Neural cell (in vitro differentiated cells): ENCODE data around the gene PLCB1. TPM values are rescaled to one million over a fixed set of nuclear protein-coding genes. Genes with fewer than 3 reads are reported as not detected.

Experiments used
- H2AFZ ChIP-seq: fragments of 200-600, 300-800 bp; sonication (generic), shearing (Covaris generic); 2 replicates; pipeline ENCODE4 v1.6.0; 2014; ENCODE audit warnings: low read depth, mild to moderate bottlenecking, antibody characterized with exemption, low read length, moderate library complexity
- H3F3A ChIP-seq: fragments of 200-600 bp; shearing (Covaris generic); 2 replicates; pipeline ENCODE4 v1.6.1; 2016; ENCODE audit warnings: mild to moderate bottlenecking, moderate library complexity, mixed read lengths, antibody characterized with exemption, low read length; ENCODE audit not compliant: insufficient read depth, poor library complexity, severe bottlenecking
- H3K27ac ChIP-seq: fragments of 200-600, 300-800 bp; sonication (generic), shearing (Covaris generic); 2 replicates; pipeline ENCODE4 v1.5.1; 2014; ENCODE audit warnings: mild to moderate bottlenecking, low read length, moderate library complexity
- H3K27me3 ChIP-seq: fragments of 300-800, 200-600 bp; sonication (generic), shearing (Covaris generic); 2 replicates; pipeline ENCODE4 v1.6.0; 2014; ENCODE audit warnings: mild to moderate bottlenecking, low read depth, low read length, moderate library complexity; ENCODE audit not compliant: insufficient read depth
- H3K36me3 ChIP-seq: fragments of 300-800, 200-600 bp; sonication (generic), shearing (Covaris generic); 2 replicates; pipeline ENCODE4 v1.5.1; 2014; ENCODE audit warnings: mild to moderate bottlenecking, antibody characterized with exemption, low read length, moderate library complexity; ENCODE audit not compliant: insufficient read depth
- H3K4me2 ChIP-seq: fragments of 300-800, 200-600 bp; sonication (generic), shearing (Covaris generic); 2 replicates; pipeline ENCODE4 v1.6.0; 2014; ENCODE audit warnings: mild to moderate bottlenecking, low read length
- H3K4me3 ChIP-seq: fragments of 300-800, 200-600 bp; sonication (generic), shearing (Covaris generic); 2 replicates; pipeline ENCODE4 v1.5.1; 2014; ENCODE audit warnings: mild to moderate bottlenecking, low read length, moderate library complexity
- H3K79me2 ChIP-seq: fragments of 200-600 bp; shearing (Covaris generic); replicated peaks from 2 replicates; pipeline ENCODE4 v1.6.0; 2014; ENCODE audit warnings: mild to moderate bottlenecking, low read length, moderate library complexity; ENCODE audit not compliant: insufficient read depth
- H3K9ac ChIP-seq: fragments of 300-800, 200-600 bp; sonication (generic), shearing (Covaris generic); 2 replicates; pipeline ENCODE4 v1.6.1; 2016; ENCODE audit warnings: mild to moderate bottlenecking, low read length, mixed read lengths
- H3K9me2 ChIP-seq: fragments of 200-600 bp; shearing (Covaris generic); 2 replicates; pipeline ENCODE4 v1.6.1; 2016; ENCODE audit warnings: mild to moderate bottlenecking, low read length, mixed read lengths; ENCODE audit not compliant: insufficient read depth
- H3K9me3 ChIP-seq: fragments of 200-600, 300-800 bp; sonication (generic), shearing (Covaris generic); 2 replicates; pipeline ENCODE4 v1.6.1; 2016; ENCODE audit warnings: mild to moderate bottlenecking, mixed run types, low read length, moderate library complexity, mixed read lengths
- H4K20me1 ChIP-seq: fragments of 200-600 bp; shearing (Covaris generic); 2 replicates; pipeline ENCODE4 v1.6.1; 2016; ENCODE audit warnings: mild to moderate bottlenecking, mixed run types; ENCODE audit not compliant: insufficient read depth
- CTCF ChIP-seq: fragments of 450-650 bp; IDR thresholded peaks from 2 replicates; pipeline ENCODE4 v1.5.1; 2014; ENCODE audit warnings: antibody characterized with exemption, mild to moderate bottlenecking, moderate library complexity; ENCODE audit not compliant: poor library complexity, severe bottlenecking
- EP300 ChIP-seq: fragments of 450-650 bp; conservative IDR thresholded peaks from 2 replicates; pipeline ENCODE4 v1.6.1; 2014; ENCODE audit warnings: antibody characterized with exemption, mild to moderate bottlenecking, moderate library complexity; ENCODE audit not compliant: poor library complexity, severe bottlenecking
- EZH2 ChIP-seq: fragments of 200-600, 300-800 bp; shearing (Covaris generic), sonication (generic); IDR thresholded peaks from 2 replicates; pipeline ENCODE4 v1.6.1; 2014; ENCODE audit warnings: antibody characterized with exemption, low read length, borderline replicate concordance, mild to moderate bottlenecking; ENCODE audit not compliant: insufficient read depth, poor library complexity, severe bottlenecking
- MXI1 ChIP-seq: fragments of 450-650 bp; conservative IDR thresholded peaks from 2 replicates; pipeline ENCODE4 v1.6.1; 2014; ENCODE audit warnings: antibody characterized with exemption, mild to moderate bottlenecking; ENCODE audit not compliant: poor library complexity, severe bottlenecking
- POLR2AphosphoS5 ChIP-seq: IDR thresholded peaks from 2 replicates; pipeline ENCODE4 v1.6.1; 2012
- RAD21 ChIP-seq: fragments of 450-650 bp; conservative IDR thresholded peaks from 2 replicates; pipeline ENCODE4 v1.6.1; 2014; ENCODE audit warnings: antibody characterized with exemption, mild to moderate bottlenecking, moderate library complexity
- REST ChIP-seq: IDR thresholded peaks from 2 replicates; pipeline ENCODE4 v1.6.1; 2012; ENCODE audit warnings: borderline replicate concordance
- SMC3 ChIP-seq: fragments of 450-650 bp; conservative IDR thresholded peaks from 2 replicates; pipeline ENCODE4 v1.6.1; 2014; ENCODE audit warnings: antibody characterized with exemption, mild to moderate bottlenecking, moderate library complexity; ENCODE audit not compliant: poor library complexity
- TAF1 ChIP-seq: IDR thresholded peaks from 2 replicates; pipeline ENCODE4 v1.6.1; 2012; ENCODE audit warnings: low read depth
- polyA plus RNA-seq: library from polyadenylated mRNA; depleted of rRNA; stranded (reverse); fragments of >200 nt; gene quantifications from 2 replicates; pipeline ENCODE4 v1.2.3, GENCODE V29; 2014

Gene PLCB1
- polyA plus RNA-seq, 1 donor from 2014 or later = 11.4 TPM

- Histone ChIP-seq H3K9ac (no peak overlapping the region), H3K9me3 (no peaks in the 10 kb centered on the region), H3K27ac (no peak overlapping the region), H3F3A (no peaks in the 10 kb centered on the region), H3K4me3 (no peak overlapping the region), H3K79me2 (no peaks in the 10 kb centered on the region), H2AFZ (no peak overlapping the region), H3K4me2 (no peak overlapping the region), H3K36me3 (no peaks in the 10 kb centered on the region), H3K9me2 (no peaks in the 10 kb centered on the region), H3K27me3 (no peaks in the 10 kb centered on the region), H4K20me1 (no peaks in the 10 kb centered on the region)
- TF ChIP-seq MXI1 (no peak), SMC3 (no peak), EZH2 (no peak), EP300 (no peak), POLR2AphosphoS5 (no peak), RAD21 (no peak), REST (no peak), CTCF (no peak), TAF1 (no peak)
Observed at GRCh38 chr20:8335059-8335458, 203.0 kb downstream of the PLCB1 start.

- Histone ChIP-seq H3K79me2 (no peaks in the 10 kb centered on the region), H3K9me2 (no peaks in the 10 kb centered on the region), H3K9me3 (no peaks in the 10 kb centered on the region), H3K27me3 (no peaks in the 10 kb centered on the region), H3F3A (no peaks in the 10 kb centered on the region), H3K36me3 (no peaks in the 10 kb centered on the region), H3K4me2 (no peak overlapping the region), H4K20me1 (no peaks in the 10 kb centered on the region), H3K4me3 (no peak overlapping the region), H2AFZ (no peak overlapping the region), H3K27ac (no peak overlapping the region), H3K9ac (no peak overlapping the region)
- TF ChIP-seq MXI1 = no peak
- TF ChIP-seq REST = no peak
- no peak for TF ChIP-seq EZH2
- TF ChIP-seq RAD21 = no peak
- no peak for TF ChIP-seq EP300
- no peak for TF ChIP-seq SMC3
- no peak for TF ChIP-seq POLR2AphosphoS5
- TF ChIP-seq TAF1 = no peak
- no peak for TF ChIP-seq CTCF
Observed at GRCh38 chr20:8335495-8336195, 203.6 kb downstream of the PLCB1 start.
